Measurements from ENCODE around the gene MT1M. TPM values are rescaled to one million over a fixed set of nuclear protein-coding genes. Genes with fewer than 3 reads are reported as not detected.
"Not testable (repeated sequence)": the region's sequence is repeated elsewhere in the genome, so short reads cannot be mapped to it uniquely, and the experiment has no call there.

MT1M gene
- total RNA-seq, 1 donor from 2014 or later = not detected

- no peaks in the 10 kb centered on the region for H3K9me3 Mint-ChIP-seq
- intact Hi-C loops (cut with micrococcal nuclease) = loop anchor here (1.0 to 5.0 kb wide), 2 partner anchors 28 to 42 kb away; partner anchors contain the start of gene MT1M
- TF ChIP-seq CTCF (IDR thresholded peaks at IDR 0.05) = no peak
- no peak overlapping the region for H3K4me3 Mint-ChIP-seq
- H3K36me3 Mint-ChIP-seq (ENCODE audit: low read depth) = no peaks in the 10 kb centered on the region
- H3K27me3 Mint-ChIP-seq = peaks cover 58% of the 10 kb centered on the region
- ChIA-PET POLR2A (no interaction called here), CTCF (interaction anchor here (1.2 kb wide), 1 partner anchor 28 kb away, joined by 11 read pairs; no protein-coding TSS in a partner anchor)
- ATAC-seq (ENCODE audit: low read depth) = peak; percentile 61
- DNase-seq = no peak
- no peak overlapping the region for H3K27ac Mint-ChIP-seq
- peaks cover 11% of the 10 kb centered on the region for H3K4me1 Mint-ChIP-seq
Observed at GRCh38 chr16:56673921-56674320, 41.5 kb downstream of the MT1M start.

GRCh38 chr16:56674570-56674969 lies 42.1 kb downstream of the MT1M start:
- intact Hi-C loops (cut with micrococcal nuclease) = loop anchor here (1.0 to 5.0 kb wide), 2 partner anchors 28 to 42 kb away; partner anchors contain the start of gene MT1M
- H3K27ac Mint-ChIP-seq; H3K36me3 Mint-ChIP-seq (ENCODE audit: low read depth); CTCF ChIA-PET; H3K9me3 Mint-ChIP-seq; POLR2A ChIA-PET; DNase-seq; H3K4me3 Mint-ChIP-seq; ATAC-seq (ENCODE audit: low read depth): not testable (repeated sequence)
- peaks cover 11% of the 10 kb centered on the region for H3K4me1 Mint-ChIP-seq
- peaks cover 52% of the 10 kb centered on the region for H3K27me3 Mint-ChIP-seq

- intact Hi-C loops (cut with micrococcal nuclease) = no loop called here
- ChIA-PET CTCF (interaction anchor here (0.6 to 1.2 kb wide), 2 partner anchors 21 to 733 kb away, joined by 4 to 5 read pairs; no protein-coding TSS in a partner anchor), POLR2A (interaction anchor here (1.5 kb wide), 1 partner anchor 26 kb away, joined by 3 read pairs; no protein-coding TSS in a partner anchor)
- Mint-ChIP-seq H3K4me3 (peak overlapping the region; percentile 20), H3K9me3 (no peaks in the 10 kb centered on the region), H3K36me3 (ENCODE audit: low read depth) (no peaks in the 10 kb centered on the region), H3K27ac (no peak overlapping the region), H3K27me3 (peaks cover 41% of the 10 kb centered on the region), H3K4me1 (peaks cover 11% of the 10 kb centered on the region)
- ATAC-seq (ENCODE audit: low read depth) (peak; percentile 34), DNase-seq (no peak)
- TF ChIP-seq CTCF (IDR thresholded peaks at IDR 0.05) = no peak
Observed at GRCh38 chr16:56675685-56676210, 43.3 kb downstream of the MT1M start.

GRCh38 chr16:56677474-56677873 lies 45.0 kb downstream of the MT1M start:
- no peaks in the 10 kb centered on the region for H3K9me3 Mint-ChIP-seq
- TF ChIP-seq CTCF (IDR thresholded peaks at IDR 0.05) = no peak
- H3K36me3 Mint-ChIP-seq (ENCODE audit: low read depth) = no peaks in the 10 kb centered on the region
- intact Hi-C loops (cut with micrococcal nuclease) = no loop called here
- H3K4me1 Mint-ChIP-seq = peaks cover 19% of the 10 kb centered on the region
- peaks cover 32% of the 10 kb centered on the region for H3K27me3 Mint-ChIP-seq
- CTCF ChIA-PET = interaction anchor here (1.9 kb wide), 1 partner anchor 25 kb away, joined by 9 read pairs; no protein-coding TSS in a partner anchor
- ATAC-seq (ENCODE audit: low read depth) = no peak
- no peak overlapping the region for H3K4me3 Mint-ChIP-seq
- no peak overlapping the region for H3K27ac Mint-ChIP-seq
- POLR2A ChIA-PET = no interaction called here
- no peak for DNase-seq

- intact Hi-C loops (cut with micrococcal nuclease) = no loop called here
- H3K4me1 Mint-ChIP-seq = peaks cover 20% of the 10 kb centered on the region
- ATAC-seq (ENCODE audit: low read depth) (no peak), DNase-seq (no peak)
- no peak for TF ChIP-seq CTCF (IDR thresholded peaks at IDR 0.05)
- CTCF ChIA-PET = interaction anchor here (0.6 to 1.1 kb wide), 2 partner anchors 163 to 596 kb away, joined by 3 read pairs; no protein-coding TSS in a partner anchor
- H3K9me3 Mint-ChIP-seq = no peaks in the 10 kb centered on the region
- no peak overlapping the region for H3K27ac Mint-ChIP-seq
- H3K27me3 Mint-ChIP-seq = peaks cover 17% of the 10 kb centered on the region
- H3K36me3 Mint-ChIP-seq (ENCODE audit: low read depth) = no peaks in the 10 kb centered on the region
- POLR2A ChIA-PET = no interaction called here
- H3K4me3 Mint-ChIP-seq = no peak overlapping the region
Observed at GRCh38 chr16:56679078-56679730, 46.7 kb downstream of the MT1M start.

Measured in activated B cell treated with CpG ODN at 0.5 μM for 24 hours (primary cell).